ENCODE results near the gene FAM200B.
A peak's percentile ranks its signal among the peaks of the same experiment; 100 is the strongest.

Gene FAM200B

GRCh38 chr4:15681372-15682241 lies at the start of gene FAM200B:
Gene FAM200B (plus strand): TSS chr4:15681827. CDS start chr4:15686978, 5,151 bp downstream.
- DNase-seq = peak; percentile 99

- DNase-seq = no peak
Observed at GRCh38 chr4:15636818-15637217, 44.8 kb upstream of the FAM200B start.

GRCh38 chr4:15638418-15638817 lies 43.2 kb upstream of the FAM200B start:
- DNase-seq = no peak

- DNase-seq = no peak
Observed at GRCh38 chr4:15648600-15648999, 33.0 kb upstream of the FAM200B start.

- DNase-seq = peak; percentile 29
Observed at GRCh38 chr4:15649914-15650545, 31.6 kb upstream of the FAM200B start.

- DNase-seq = no peak
Observed at GRCh38 chr4:15651676-15652075, 30.0 kb upstream of the FAM200B start.

- DNase-seq = no peak
Observed at GRCh38 chr4:15652191-15652590, 29.4 kb upstream of the FAM200B start.

GRCh38 chr4:15652841-15653240 lies 28.8 kb upstream of the FAM200B start:
- no peak for DNase-seq

GRCh38 chr4:15653420-15653819 lies 28.2 kb upstream of the FAM200B start:
- DNase-seq = no peak

GRCh38 chr4:15653864-15654592 lies 27.6 kb upstream of the FAM200B start:
- peak; percentile 48 for DNase-seq

GRCh38 chr4:15654593-15655222 lies 26.9 kb upstream of the FAM200B start:
- peak; percentile 79 for DNase-seq

- peak; percentile 98 for DNase-seq
Observed at GRCh38 chr4:15655223-15656037, 26.2 kb upstream of the FAM200B start, which contains the start of gene FBXL5. Gene FBXL5 (minus strand): TSS chr4:15655357. CDS start chr4:15655287, 70 bp downstream.

- no peak for DNase-seq
Observed at GRCh38 chr4:15656038-15656470, 25.6 kb upstream of the FAM200B start.

GRCh38 chr4:15657366-15657765 lies 24.3 kb upstream of the FAM200B start:
- no peak for DNase-seq

- no peak for DNase-seq
Observed at GRCh38 chr4:15658136-15658770, 23.4 kb upstream of the FAM200B start.

GRCh38 chr4:15658781-15659180 lies 22.8 kb upstream of the FAM200B start:
- DNase-seq = no peak

GRCh38 chr4:15659768-15660570 lies 21.7 kb upstream of the FAM200B start:
- no peak for DNase-seq

GRCh38 chr4:15665753-15666365 lies 15.8 kb upstream of the FAM200B start:
- no peak for DNase-seq

- no peak for DNase-seq
Observed at GRCh38 chr4:15667006-15667405, 14.6 kb upstream of the FAM200B start.

Measured in retina (tissue), 1 donor.